ENCODE measurements around the gene KIF3B. TPM values are rescaled to one million over a fixed set of nuclear protein-coding genes. Genes with fewer than 3 reads are reported as not detected.

KIF3B gene
- total RNA-seq (2022) (21.7 and 28.7 TPM in 2 replicates), Bru-seq, nascent RNA (percentile 69 among the genes with signal in this experiment), BruChase-seq, experiment 1, labeled RNA remaining after a 6-hour chase (percentile 85 among the genes with signal in this experiment), BruChase-seq, experiment 2, labeled RNA remaining after a 2-hour chase (percentile 73 among the genes with signal in this experiment)
- long read RNA-seq, partial matches to known transcripts = 0 of 12 reads
- long read RNA-seq, other reads (novel, unspliced or antisense) = 12 of 12 reads

DNA sequence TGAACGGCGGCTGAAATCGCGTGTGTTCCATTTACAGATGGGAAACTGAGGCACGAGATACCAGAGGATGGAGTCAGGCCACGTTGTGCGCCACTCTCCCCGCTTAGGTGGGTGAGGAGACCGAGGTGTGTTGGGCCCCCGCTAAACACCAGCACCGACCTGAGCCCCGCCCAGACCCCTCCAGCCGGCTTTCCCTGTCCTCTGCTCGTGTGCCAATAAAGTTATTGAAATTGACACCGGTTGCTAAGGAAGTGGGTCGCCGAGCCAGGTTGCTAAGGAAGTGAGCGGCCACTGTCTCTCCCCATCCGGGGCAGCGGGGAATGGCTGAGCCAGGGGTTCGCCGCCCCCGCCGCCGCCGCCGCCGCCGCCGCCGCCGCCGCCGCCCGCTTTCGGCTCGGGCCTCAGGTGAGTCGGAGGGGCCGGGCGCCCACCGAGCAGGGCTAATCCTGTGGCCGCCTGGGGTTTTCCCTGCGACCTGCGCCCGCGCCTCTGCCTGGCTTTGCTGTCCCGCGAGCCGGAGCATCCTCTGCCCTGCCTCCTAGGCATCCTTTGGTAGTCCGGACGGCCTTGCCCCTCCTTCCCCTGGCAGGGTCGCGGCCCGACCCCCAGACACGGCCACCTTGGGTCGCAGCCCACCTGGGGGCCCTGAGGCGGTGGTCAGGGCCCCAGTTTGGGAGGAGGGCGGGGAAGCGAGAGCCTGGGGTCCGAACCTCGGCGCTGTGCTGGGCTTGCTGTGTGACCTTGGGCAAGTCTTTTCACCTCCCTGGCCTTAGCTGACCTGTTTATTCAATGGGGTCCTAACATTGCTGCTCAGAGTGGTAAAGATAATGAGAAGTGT is at the start of gene KIF3B:
Gene KIF3B (plus strand): TSS at position 291 of the 838 bp plus-strand sequence. CDS start 32,127 bp downstream, outside the sequence.
- peak; percentile 87 for DNase-seq (ENCODE audit: unreplicated experiment)
- no TSS peak for BruUV-seq (replicated peaks)
- Mint-ChIP-seq H3K4me3 (ENCODE audit: unreplicated experiment) (peak within 1 kb of the TSS; percentile 75), H3K4me1 (ENCODE audit: insufficient read depth, unreplicated experiment) (peaks cover 11% of the 10 kb centered on the region), H3K27ac (ENCODE audit: low read depth, unreplicated experiment) (peak within 1 kb of the TSS; percentile 75), H3K36me3 (ENCODE audit: insufficient read depth, unreplicated experiment) (peaks cover 13% of the 10 kb centered on the region), H3K9me3 (ENCODE audit: unreplicated experiment) (no peaks in the 10 kb centered on the region), H3K27me3 (ENCODE audit: insufficient read depth, unreplicated experiment) (peaks cover 10% of the 10 kb centered on the region)
- TF ChIP-seq, protein P1, sequence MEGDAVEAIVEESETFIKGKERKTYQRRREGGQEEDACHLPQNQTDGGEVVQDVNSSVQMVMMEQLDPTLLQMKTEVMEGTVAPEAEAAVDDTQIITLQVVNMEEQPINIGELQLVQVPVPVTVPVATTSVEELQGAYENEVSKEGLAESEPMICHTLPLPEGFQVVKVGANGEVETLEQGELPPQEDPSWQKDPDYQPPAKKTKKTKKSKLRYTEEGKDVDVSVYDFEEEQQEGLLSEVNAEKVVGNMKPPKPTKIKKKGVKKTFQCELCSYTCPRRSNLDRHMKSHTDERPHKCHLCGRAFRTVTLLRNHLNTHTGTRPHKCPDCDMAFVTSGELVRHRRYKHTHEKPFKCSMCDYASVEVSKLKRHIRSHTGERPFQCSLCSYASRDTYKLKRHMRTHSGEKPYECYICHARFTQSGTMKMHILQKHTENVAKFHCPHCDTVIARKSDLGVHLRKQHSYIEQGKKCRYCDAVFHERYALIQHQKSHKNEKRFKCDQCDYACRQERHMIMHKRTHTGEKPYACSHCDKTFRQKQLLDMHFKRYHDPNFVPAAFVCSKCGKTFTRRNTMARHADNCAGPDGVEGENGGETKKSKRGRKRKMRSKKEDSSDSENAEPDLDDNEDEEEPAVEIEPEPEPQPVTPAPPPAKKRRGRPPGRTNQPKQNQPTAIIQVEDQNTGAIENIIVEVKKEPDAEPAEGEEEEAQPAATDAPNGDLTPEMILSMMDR (IDR thresholded peaks at IDR 0.05; ENCODE audit: unreplicated experiment) = no peak
- ChIA-PET POLR2A (interaction anchor here (0.5 to 1.6 kb wide), 8 partner anchors 8 to 210 kb away, joined by 3 to 8 read pairs (median 4); no protein-coding TSS in a partner anchor), CTCF (interaction anchor here (0.6 to 0.8 kb wide), 4 partner anchors 8 to 273 kb away, joined by 3 to 4 read pairs (median 4); no protein-coding TSS in a partner anchor)
- intact Hi-C loops (cut with micrococcal nuclease) = no loop called here

DNA sequence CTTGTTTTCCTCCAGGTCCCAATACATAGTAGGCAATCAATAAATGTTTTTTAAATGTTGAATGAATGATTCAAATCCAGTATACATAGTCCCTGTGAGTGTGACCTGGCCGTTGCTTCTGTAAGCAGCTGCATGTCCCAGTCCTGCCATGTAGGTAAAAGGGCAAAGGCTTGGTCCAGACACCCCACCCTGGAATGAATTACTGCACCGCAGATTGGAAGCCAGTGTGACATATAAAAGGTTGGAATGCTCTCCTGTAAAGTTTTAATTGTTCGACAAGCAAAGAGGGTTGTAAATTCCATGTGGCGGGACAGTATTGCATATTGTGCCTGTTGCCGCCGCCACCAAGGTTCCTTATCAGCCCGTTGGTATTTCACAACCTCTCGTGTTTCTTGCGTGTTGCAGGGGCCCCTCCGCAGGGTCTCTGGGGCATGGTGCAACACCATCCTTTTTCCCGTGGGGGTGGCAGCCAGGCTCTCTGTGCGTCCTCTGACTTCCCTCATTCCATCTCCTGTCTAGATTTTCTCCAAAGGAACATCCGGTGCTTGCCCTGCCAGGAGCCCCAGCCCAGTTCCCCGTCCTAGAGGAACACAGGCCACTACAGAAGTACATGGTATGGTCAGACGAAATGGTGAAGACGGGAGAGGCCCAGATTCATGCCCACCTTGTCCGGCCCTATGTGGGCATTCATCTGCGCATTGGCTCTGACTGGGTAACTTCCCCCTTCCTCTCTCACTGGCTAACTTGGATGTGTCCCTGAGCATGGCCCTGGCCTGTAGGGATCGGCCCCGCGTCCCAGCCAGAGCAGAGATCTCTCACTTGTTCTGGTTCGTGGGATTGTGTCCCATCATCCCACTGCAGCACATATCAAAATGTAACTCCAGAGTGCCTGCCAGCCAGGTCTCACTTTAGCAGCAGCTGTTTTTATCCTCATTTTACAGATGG is 49.4 kb upstream of the KIF3B start:
- Mint-ChIP-seq H3K4me3 (ENCODE audit: unreplicated experiment) (no peak overlapping the region), H3K27ac (ENCODE audit: low read depth, unreplicated experiment) (no peak overlapping the region), H3K4me1 (ENCODE audit: insufficient read depth, unreplicated experiment) (no peaks in the 10 kb centered on the region), H3K36me3 (ENCODE audit: insufficient read depth, unreplicated experiment) (peaks cover 69% of the 10 kb centered on the region), H3K9me3 (ENCODE audit: unreplicated experiment) (no peaks in the 10 kb centered on the region), H3K27me3 (ENCODE audit: insufficient read depth, unreplicated experiment) (no peaks in the 10 kb centered on the region)
- intact Hi-C loops (cut with micrococcal nuclease) = no loop called here
- DNase-seq (ENCODE audit: unreplicated experiment) = no peak
- TF ChIP-seq, protein P1 (IDR thresholded peaks at IDR 0.05; ENCODE audit: unreplicated experiment) = no peak
- ChIA-PET POLR2A (interaction anchor here (1.9 kb wide), 1 partner anchor 12 kb away, joined by 5 read pairs; no protein-coding TSS in a partner anchor), CTCF (no interaction called here)
- BruUV-seq (replicated peaks) = no TSS peak

DNA sequence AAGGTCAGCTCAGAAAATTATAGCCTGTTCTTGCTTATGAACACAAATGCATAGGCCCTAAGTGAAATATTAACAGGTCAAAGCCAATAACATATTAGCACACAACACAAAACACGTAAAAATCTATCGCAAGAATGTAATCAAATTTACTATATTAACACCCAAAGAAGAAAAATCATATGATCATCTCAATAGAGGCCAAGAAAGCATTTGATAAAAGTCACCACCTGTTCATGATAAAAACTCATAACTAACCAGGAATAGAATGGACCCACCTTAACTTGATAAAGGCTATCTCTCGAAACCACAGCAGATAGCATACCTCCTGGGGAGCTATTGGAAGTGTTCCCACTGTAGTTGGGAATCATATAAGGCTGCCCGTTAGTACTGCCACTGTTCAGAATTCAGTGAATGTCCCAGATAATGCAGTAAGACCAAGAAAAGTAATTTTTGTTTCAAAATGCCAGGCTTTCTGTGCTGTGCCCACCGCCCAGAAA is 48.2 kb upstream of the KIF3B start:
- intact Hi-C loops (cut with micrococcal nuclease) = no loop called here
- TF ChIP-seq, protein P1 (IDR thresholded peaks at IDR 0.05; ENCODE audit: unreplicated experiment) = no peak
- DNase-seq (ENCODE audit: unreplicated experiment) = no peak
- no peak overlapping the region for H3K4me3 Mint-ChIP-seq (ENCODE audit: unreplicated experiment)
- ChIA-PET CTCF (interaction anchor here (0.7 to 0.9 kb wide), 3 partner anchors 12 to 1147 kb away, joined by 3 to 4 read pairs (median 3); no protein-coding TSS in a partner anchor), POLR2A (interaction anchor here (0.6 to 1.5 kb wide), 2 partner anchors 13 to 728 kb away, joined by 3 read pairs; no protein-coding TSS in a partner anchor)
- H3K27ac Mint-ChIP-seq (ENCODE audit: low read depth, unreplicated experiment) = no peak overlapping the region
- H3K27me3 Mint-ChIP-seq (ENCODE audit: insufficient read depth, unreplicated experiment) = no peaks in the 10 kb centered on the region
- H3K36me3 Mint-ChIP-seq (ENCODE audit: insufficient read depth, unreplicated experiment) = peaks cover 71% of the 10 kb centered on the region
- no peaks in the 10 kb centered on the region for H3K4me1 Mint-ChIP-seq (ENCODE audit: insufficient read depth, unreplicated experiment)
- H3K9me3 Mint-ChIP-seq (ENCODE audit: unreplicated experiment) = no peaks in the 10 kb centered on the region
- BruUV-seq (replicated peaks) = no TSS peak
